ENCODE measurements around the gene GPRIN1. TPM values are rescaled to one million over a fixed set of nuclear protein-coding genes. Genes with fewer than 3 reads are reported as not detected.

Gene GPRIN1
- under 1 TPM; 0.16 to 0.75 (median 0.39) TPM for total RNA-seq

GRCh38 chr5:176609724-176610434, at the start of gene GPRIN1:
Gene GPRIN1 (minus strand): TSS chr5:176610156. CDS start chr5:176599834, 10,322 bp downstream.
- TF ChIP-seq CTCF (IDR thresholded peaks at IDR 0.05; ENCODE audit: low read depth), result no peak

- TF ChIP-seq CTCF (IDR thresholded peaks at IDR 0.05; ENCODE audit: low read depth), result no peak
These were observed 49.5 kb upstream of the GPRIN1 start for GRCh38 chr5:176659512-176659839.

- no peak for TF ChIP-seq CTCF (IDR thresholded peaks at IDR 0.05; ENCODE audit: low read depth)
These were observed 49.0 kb upstream of the GPRIN1 start for GRCh38 chr5:176658817-176659511.

GRCh38 chr5:176658007-176658599, 48.1 kb upstream of the GPRIN1 start:
- TF ChIP-seq CTCF (IDR thresholded peaks at IDR 0.05; ENCODE audit: low read depth), result no peak

GRCh38 chr5:176656467-176656990, 46.6 kb upstream of the GPRIN1 start:
- TF ChIP-seq CTCF (IDR thresholded peaks at IDR 0.05; ENCODE audit: low read depth), result no peak

- TF ChIP-seq CTCF (IDR thresholded peaks at IDR 0.05; ENCODE audit: low read depth), result no peak
These were observed 44.9 kb upstream of the GPRIN1 start for GRCh38 chr5:176654856-176655255.
